ENCODE data around the gene UTP11.

GRCh38 chr1:38068980-38069340 lies 56.4 kb downstream of the UTP11 start:
- no peak for TF ChIP-seq CTCF (conservative IDR thresholded peaks at IDR 0.05; ENCODE audit: low read length)
- no peak for TF ChIP-seq EZH2phosphoT487 (IDR thresholded peaks at IDR 0.05; ENCODE audit: borderline replicate concordance, low read depth, low read length)

All from OCI-LY7 (cell line).